ENCODE measurements around the gene NAGA. TPM values are rescaled to one million over a fixed set of nuclear protein-coding genes. Genes with fewer than 3 reads are reported as not detected.
A peak's percentile ranks its signal among the peaks of the same experiment; 100 is the strongest.

The NAGA gene
- polyA plus RNA-seq, 6 donors from 2014 or later: 10.5 to 13.9 (median 11.3) TPM

DNA sequence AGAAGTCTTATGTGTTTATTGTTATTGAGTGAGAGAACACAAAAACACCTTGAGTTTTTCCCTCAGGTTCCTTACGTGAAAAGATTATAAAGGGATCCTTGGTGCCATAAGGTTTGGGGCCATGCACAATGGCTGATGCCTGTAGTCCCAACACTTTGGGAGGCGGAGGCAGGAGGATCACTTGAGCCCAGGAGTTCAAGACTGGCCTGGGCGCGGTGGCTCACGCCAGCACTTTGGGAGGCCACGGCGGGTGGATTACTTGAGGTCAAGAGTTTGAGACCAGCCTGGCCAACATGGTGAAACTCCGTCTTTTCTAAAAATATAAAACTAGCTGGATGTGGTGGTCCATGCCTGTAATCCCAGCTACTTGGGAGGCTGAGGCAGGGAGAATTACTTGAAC lies 14.3 kb upstream of the NAGA start:
- peaks cover 8 to 22% of the 10 kb centered on the region in 2 donors for H3K36me3 Mint-ChIP-seq
- H3K27me3 Mint-ChIP-seq: no peaks in the 10 kb centered on the region
- peaks cover 25 to 48% (median 26%) of the 10 kb centered on the region in 3 donors for H3K4me1 Mint-ChIP-seq
- H3K27ac Mint-ChIP-seq: peak overlapping the region in 1 of 6 donors; percentile 47
- ATAC-seq (ENCODE audit: low read depth in 2 of 2) (no peak), DNase-seq (no peak)
- H3K9me3 Mint-ChIP-seq: no peaks in the 10 kb centered on the region
- H3K4me3 Mint-ChIP-seq: peak overlapping the region in 1 of 8 donors; percentile 62

DNA sequence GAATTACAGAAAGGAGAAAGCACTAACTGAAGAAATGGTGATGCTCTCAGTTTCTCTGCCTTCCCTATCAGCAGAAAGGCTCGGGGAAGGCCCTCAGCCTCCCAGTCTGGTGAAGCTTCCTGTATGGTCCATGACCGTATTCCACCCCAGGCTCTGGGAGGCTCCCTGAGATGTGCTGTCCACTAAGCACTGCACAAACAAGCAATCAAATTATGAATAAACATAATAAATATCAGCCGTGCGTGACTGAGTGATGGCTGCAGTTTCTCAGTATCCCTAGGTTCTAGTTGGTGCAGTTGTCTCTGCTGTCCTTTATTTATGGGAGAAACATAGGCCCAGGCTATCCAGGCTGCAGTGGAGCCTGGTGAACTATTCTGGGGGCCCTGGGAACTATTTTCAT lies 12.5 kb upstream of the NAGA start:
- Mint-ChIP-seq H3K4me1 (peaks cover 18 to 47% (median 20%) of the 10 kb centered on the region in 3 donors), H3K9me3 (no peaks in the 10 kb centered on the region), H3K36me3 (peaks cover 8 to 22% of the 10 kb centered on the region in 2 donors), H3K27ac (peak overlapping the region in 1 of 6 donors; percentile 83), H3K27me3 (no peaks in the 10 kb centered on the region), H3K4me3 (peak overlapping the region in 3 of 8 donors; percentile 16 to 96 (median 30))
- ATAC-seq (ENCODE audit: low read depth in 2 of 2) (no peak), DNase-seq (no peak)

DNA sequence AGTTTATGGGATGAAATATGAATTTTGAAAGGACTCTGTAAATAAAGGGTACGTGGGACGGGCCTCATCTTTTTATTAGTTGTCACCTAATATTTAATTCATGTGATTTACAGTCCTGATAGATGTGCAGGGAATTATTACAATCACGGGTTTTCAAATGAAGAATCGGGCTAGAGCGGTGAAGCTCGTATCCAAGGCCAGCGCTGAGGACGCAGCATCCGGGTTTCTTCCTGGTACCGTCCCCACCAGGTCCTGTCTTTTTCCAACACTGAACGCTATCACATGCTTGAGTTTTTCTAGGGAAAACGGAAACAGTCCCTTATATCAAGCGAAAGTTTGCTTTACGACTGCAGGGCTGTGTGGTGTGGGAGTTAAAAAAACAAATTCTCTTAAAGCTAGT lies 9.7 kb upstream of the NAGA start:
- Mint-ChIP-seq H3K4me1 (peaks cover 18 to 50% (median 20%) of the 10 kb centered on the region in 3 donors), H3K27me3 (no peaks in the 10 kb centered on the region), H3K36me3 (peaks cover 8 to 13% of the 10 kb centered on the region in 2 donors), H3K4me3 (peak overlapping the region; percentile 94 to 99 (median 99)), H3K27ac (peak overlapping the region; percentile 96 to 99 (median 99)), H3K9me3 (no peaks in the 10 kb centered on the region)
- DNase-seq (no peak), ATAC-seq (ENCODE audit: low read depth in 2 of 2) (no peak)

DNA sequence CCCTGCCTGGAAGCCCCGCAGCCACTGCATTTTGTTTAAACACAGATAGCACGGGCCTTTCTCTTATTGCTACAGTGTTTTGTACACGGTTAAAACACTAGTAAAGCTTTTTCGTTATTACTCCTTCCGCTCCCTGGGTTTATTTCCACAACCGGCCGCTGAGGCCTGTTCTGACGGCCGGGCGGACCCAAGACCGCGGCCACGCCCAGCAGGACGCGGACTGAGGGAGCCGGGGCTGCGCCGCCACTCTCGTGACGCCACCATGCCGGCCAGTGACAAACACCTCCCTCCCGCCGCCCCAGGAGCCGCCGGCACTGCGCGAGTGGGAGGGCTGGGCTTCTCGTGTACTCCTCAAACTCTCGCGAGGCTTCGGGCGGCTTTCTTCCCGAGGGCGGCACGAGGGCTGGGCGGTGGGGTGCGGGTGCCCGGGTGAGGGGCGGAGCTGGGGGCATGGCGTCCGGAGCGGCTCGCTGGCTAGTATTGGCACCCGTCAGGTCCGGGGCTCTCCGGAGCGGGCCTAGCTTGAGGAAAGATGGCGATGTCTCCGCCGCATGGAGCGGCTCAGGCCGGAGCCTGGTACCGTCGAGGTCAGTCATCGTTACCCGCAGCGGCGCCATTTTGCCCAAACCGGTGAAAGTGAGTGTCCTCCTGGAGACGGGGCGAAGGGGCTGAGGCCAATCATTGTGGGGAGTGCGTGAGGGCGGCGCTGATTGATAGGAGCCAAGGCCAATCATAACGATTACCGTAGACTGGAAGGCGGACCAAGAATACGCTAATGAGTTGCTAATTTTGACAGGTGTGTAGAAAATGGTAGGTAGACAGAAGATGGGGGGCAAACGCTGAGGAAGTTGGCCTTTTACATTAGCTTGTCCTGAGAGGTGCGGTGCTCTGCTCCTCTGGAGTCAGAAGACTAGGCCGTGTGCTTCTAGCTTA lies 9.0 kb upstream of the NAGA start, which contains the start of gene SMDT1:
TSS of gene SMDT1 (plus strand) at position 382 of the 933 bp plus-strand sequence. CDS start at position 451, 69 bp downstream.
- Mint-ChIP-seq H3K27ac (peak within 1 kb of the TSS; percentile 96 to 99 (median 99)), H3K4me1 (peaks cover 18 to 55% (median 25%) of the 10 kb centered on the region in 3 donors), H3K36me3 (peaks cover 8 to 13% of the 10 kb centered on the region in 2 donors), H3K27me3 (no peaks in the 10 kb centered on the region), H3K9me3 (no peaks in the 10 kb centered on the region), H3K4me3 (peak within 1 kb of the TSS; percentile 94 to 99 (median 99))
- DNase-seq: peak; percentile 99
- ATAC-seq (ENCODE audit: low read depth in 2 of 2): peak; percentile 88 to 89

DNA sequence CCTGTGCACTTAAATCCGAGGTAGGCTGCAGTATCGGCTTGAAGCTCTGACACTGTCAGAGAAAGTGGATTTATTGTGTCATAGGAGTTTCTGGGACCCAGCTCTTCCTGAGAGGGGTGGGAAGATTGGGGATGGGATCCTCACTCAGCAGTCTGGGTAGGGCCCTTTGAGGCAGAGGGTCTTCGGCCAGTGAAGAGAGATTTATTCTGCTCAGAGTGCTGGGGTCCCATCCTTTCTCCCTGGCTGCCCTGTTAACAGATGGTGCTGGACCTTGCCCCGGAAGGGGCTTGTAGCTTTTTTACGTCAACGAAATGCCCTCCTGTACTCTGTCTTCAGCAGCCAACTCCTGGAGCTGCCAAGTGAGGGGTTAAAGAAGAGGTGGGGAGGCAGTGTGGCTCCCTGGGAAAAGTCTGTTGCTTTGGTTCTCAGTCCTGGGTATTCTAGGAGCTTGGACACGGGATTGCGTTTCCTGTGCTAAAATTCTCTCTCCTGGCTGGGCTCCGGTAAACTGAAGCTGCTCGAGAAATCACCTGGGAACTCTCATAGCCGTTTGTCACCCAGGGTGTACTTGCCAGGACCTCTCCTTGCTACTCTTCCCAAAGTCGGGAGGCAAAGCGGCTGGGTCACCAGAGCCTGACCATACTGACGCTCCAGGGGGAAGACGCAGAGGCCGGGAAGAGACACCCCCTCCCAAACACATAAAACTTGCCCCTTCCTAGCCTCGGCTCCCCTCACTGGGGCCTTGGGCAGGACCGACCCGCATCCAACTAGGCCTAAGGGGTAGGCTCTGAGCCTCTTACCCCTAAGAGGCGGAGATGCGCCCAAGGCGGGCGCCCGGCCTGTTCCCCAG lies 8.1 kb upstream of the NAGA start:
- H3K36me3 Mint-ChIP-seq: peaks cover 8% of the 10 kb centered on the region in 2 donors
- H3K27me3 Mint-ChIP-seq: no peaks in the 10 kb centered on the region
- peaks cover 18 to 48% (median 22%) of the 10 kb centered on the region in 3 donors for H3K4me1 Mint-ChIP-seq
- DNase-seq (no peak), ATAC-seq (ENCODE audit: low read depth in 2 of 2) (no peak)
- no peaks in the 10 kb centered on the region for H3K9me3 Mint-ChIP-seq
- peak overlapping the region; percentile 94 to 99 (median 99) for H3K4me3 Mint-ChIP-seq
- peak overlapping the region; percentile 96 to 99 (median 99) for H3K27ac Mint-ChIP-seq

DNA sequence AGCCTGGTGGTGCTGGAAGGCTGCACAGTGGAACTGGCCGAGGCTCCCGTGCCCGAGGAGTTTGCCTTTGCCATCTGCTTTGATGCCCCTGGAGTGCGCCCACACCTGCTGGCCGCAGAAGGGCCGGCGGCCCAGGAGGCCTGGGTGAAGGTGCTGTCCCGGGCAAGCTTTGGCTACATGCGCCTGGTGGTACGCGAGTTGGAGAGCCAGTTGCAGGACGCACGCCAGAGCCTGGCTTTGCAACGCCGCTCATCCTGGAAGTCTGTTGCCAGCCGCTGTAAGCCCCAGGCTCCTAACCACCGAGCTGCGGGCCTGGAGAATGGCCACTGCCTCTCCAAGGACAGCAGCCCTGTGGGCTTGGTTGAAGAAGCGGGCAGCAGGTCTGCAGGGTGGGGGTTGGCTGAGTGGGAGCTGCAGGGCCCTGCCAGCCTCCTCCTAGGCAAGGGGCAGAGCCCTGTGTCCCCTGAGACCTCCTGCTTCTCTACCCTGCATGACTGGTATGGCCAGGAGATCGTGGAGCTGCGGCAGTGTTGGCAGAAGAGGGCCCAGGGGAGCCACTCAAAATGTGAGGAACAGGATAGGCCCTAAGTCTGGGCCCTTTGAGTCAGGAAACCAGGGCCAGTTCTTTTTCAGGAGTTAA lies 7.0 kb upstream of the NAGA start:
- peaks cover 4 to 5% of the 10 kb centered on the region in 2 donors for H3K36me3 Mint-ChIP-seq
- DNase-seq (no peak), ATAC-seq (ENCODE audit: low read depth in 2 of 2) (no peak)
- no peaks in the 10 kb centered on the region for H3K27me3 Mint-ChIP-seq
- peak overlapping the region in 2 of 8 donors; percentile 37 to 63 for H3K4me3 Mint-ChIP-seq
- H3K27ac Mint-ChIP-seq: peak overlapping the region in 2 of 6 donors; percentile 27 to 96
- H3K9me3 Mint-ChIP-seq: no peaks in the 10 kb centered on the region
- H3K4me1 Mint-ChIP-seq: peaks cover 23 to 52% (median 25%) of the 10 kb centered on the region in 3 donors

DNA sequence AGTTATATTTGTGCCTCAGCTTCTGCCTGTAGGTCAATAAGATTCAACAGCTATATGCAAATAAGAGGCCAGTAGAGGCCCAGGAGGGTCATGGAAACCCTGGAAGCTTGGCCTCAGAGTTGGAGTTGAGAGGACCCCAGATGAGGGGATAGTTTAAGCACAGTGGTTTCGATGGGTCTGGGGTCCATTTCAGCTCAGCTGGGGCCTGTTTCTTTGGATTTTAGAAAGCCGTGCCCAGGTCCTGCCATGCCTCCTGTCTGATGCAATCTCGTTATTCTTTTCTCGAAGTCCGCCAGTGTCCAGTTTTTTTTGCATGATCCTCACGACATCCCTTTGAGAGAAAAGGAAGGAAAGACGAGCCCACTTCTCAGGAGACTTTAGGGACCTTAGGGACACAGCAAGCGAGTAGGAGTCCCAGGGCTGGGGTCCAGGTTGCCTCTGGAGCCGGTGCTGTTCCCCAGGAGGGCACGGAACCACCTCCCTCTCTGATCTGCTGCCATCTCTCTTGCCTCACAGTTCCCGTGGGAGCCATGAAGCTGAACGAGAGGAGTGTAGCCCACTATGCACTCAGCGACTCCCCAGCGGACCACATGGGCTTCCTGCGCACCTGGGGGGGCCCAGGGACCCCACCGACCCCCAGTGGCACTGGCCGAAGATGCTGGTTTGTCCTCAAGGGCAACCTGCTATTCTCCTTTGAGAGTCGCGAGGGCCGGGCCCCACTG lies 6.3 kb upstream of the NAGA start:
- no peak for ATAC-seq (ENCODE audit: low read depth in 2 of 2)
- Mint-ChIP-seq H3K9me3 (no peaks in the 10 kb centered on the region), H3K27ac (peak overlapping the region in 1 of 6 donors; percentile 65), H3K4me3 (peak overlapping the region in 2 of 8 donors; percentile 26 to 80), H3K4me1 (peaks cover 20 to 48% (median 22%) of the 10 kb centered on the region in 3 donors), H3K27me3 (no peaks in the 10 kb centered on the region), H3K36me3 (no peaks in the 10 kb centered on the region)
- no peak for DNase-seq

DNA sequence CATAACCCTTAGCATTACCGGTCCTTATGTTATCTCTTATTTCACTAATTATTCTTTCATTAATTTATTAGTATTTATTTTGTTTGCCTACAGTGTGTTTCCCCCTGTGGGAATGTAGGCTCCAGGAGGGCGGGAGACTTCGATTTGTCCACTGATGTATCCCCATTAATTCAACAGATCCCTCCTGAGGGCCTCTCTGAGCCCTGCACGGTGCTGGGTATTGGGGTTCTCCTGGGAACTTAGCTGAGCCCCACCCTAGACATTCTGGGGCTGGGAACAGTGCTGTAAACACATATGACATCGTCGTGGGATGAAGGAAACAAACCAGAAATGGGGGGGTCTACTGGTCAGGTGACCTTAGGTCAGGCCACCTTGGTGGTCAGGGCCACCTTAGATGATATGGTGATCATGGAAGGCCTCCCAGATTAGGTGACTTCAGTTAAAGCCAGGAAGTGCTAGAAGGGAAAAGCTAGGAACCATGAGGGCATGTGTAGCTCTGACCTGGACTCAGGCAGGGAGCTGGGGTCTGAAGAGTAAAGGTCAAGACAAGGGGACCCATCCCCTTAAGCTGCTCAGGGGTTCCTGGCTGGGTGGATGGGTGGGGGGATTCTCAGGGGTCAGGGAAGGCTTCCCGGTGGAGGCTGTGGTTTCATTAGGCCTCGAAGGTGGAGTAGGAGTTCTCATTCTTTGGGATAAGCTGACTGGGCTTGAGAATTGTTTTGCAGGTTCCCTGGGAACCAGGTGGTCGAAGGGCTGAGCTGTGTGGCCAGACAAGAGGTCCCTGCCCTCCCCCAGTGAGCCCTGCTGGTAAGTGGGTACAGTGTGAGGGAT lies 4.4 kb upstream of the NAGA start:
- DNase-seq: no peak
- peak overlapping the region; percentile 66 to 83 (median 78) for H3K4me3 Mint-ChIP-seq
- no peaks in the 10 kb centered on the region for H3K9me3 Mint-ChIP-seq
- H3K4me1 Mint-ChIP-seq: peaks cover 32 to 47% (median 33%) of the 10 kb centered on the region in 3 donors
- no peaks in the 10 kb centered on the region for H3K27me3 Mint-ChIP-seq
- peak overlapping the region in 3 of 6 donors; percentile 20 to 68 (median 34) for H3K27ac Mint-ChIP-seq
- H3K36me3 Mint-ChIP-seq: no peaks in the 10 kb centered on the region
- ATAC-seq (ENCODE audit: low read depth in 2 of 2): no peak

DNA sequence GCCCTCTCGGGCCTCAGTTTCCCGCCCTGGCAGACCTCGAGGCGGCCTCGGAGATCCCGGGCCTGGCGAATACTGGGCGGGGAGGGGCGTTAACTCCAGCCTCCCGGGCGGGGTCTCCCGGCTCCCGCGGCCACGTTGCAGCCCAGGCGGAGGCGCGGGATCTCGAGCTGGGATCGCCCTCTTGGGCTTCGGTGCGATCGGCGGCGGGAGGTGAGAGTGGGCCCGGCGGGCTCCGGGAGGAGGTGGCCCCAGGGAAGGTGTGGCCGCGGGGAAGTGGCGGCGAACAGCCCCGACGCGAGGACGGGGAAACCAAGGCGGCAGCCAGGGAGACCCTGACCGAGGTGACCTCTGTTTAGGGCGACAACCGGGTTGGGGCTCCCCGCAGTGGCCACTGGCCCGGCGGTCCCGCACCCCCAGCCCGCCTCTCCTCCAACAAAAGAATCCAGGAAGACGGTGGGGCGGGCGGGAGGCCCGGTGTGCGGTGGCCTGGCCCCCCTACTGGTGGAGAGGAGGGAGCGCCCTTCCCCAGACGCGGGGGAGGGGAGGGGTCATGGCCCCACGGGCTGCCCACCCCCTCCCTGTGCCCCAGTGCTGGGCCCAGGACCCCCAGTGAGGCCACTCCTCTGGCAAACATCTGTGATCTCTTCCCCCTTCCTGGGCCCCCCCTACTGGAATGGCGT lies 3.7 kb upstream of the NAGA start, which contains the start of gene PHETA2:
TSS of gene PHETA2 (plus strand) at position 117 of the 680 bp plus-strand sequence. CDS start 3,046 bp downstream, outside the sequence.
- peak within 1 kb of the TSS; percentile 73 to 86 (median 78) for H3K4me3 Mint-ChIP-seq
- no peaks in the 10 kb centered on the region for H3K36me3 Mint-ChIP-seq
- DNase-seq (peak; percentile 54), ATAC-seq (ENCODE audit: low read depth in 2 of 2) (peak; percentile 10)
- no peaks in the 10 kb centered on the region for H3K9me3 Mint-ChIP-seq
- peaks cover 35 to 51% (median 38%) of the 10 kb centered on the region in 3 donors for H3K4me1 Mint-ChIP-seq
- H3K27ac Mint-ChIP-seq: peak within 1 kb of the TSS in 5 of 6 donors; percentile 20 to 79 (median 75)
- H3K27me3 Mint-ChIP-seq: no peaks in the 10 kb centered on the region

DNA sequence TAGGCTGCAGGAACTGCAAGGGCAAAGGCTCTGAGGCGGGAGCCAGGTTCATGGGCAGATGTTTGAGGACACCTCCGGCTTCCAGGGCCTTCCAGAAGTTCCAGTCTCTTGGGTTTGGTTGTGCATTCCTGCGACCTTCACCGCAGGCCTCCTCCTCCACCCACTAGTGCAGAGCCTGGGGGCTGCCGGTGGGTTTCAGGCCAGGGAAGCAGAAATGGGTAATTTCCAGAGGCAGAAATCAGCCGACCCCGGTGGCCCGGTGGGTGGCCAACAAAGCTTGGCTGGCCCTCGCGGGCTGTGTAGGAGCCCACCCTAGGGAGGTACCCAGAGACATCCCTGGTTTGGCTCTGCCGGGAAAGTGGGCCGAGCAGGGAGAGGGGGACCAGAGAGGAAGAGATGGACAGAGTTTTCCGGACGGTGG lies 3.0 kb upstream of the NAGA start:
- Mint-ChIP-seq H3K4me3 (peak overlapping the region; percentile 59 to 86 (median 74)), H3K4me1 (peaks cover 30 to 52% (median 33%) of the 10 kb centered on the region in 3 donors), H3K36me3 (no peaks in the 10 kb centered on the region), H3K27ac (peak overlapping the region in 2 of 6 donors; percentile 31 to 75), H3K27me3 (no peaks in the 10 kb centered on the region), H3K9me3 (no peaks in the 10 kb centered on the region)
- DNase-seq (no peak), ATAC-seq (ENCODE audit: low read depth in 2 of 2) (no peak)

All from naive B cell (primary cell).